Neural progenitor cell (in vitro differentiated cells): ENCODE results near the gene PRR19. TPM values are rescaled to one million over a fixed set of nuclear protein-coding genes. Genes with fewer than 3 reads are reported as not detected.

Experiments used
- DNase-seq: peaks from one replicate; pipeline ENCODE4 v3.0.0-alpha.2; 2016; ENCODE audit warnings: low spot score
- H2AFZ ChIP-seq: fragments of 200-600 bp; sonication (generic); replicated peaks from 2 replicates; pipeline ENCODE4 v1.6.1; 2016; ENCODE audit warnings: antibody characterized with exemption
- H3F3A ChIP-seq: fragments of 200-600 bp; sonication (generic); 2 replicates; pipeline ENCODE4 v1.6.1; 2016; ENCODE audit warnings: antibody characterized with exemption, low read depth
- H3K27ac ChIP-seq: fragments of 200-600 bp; sonication (generic); 2 replicates; pipeline ENCODE4 v1.5.1; 2016; ENCODE audit warnings: mild to moderate bottlenecking
- H3K27me3 ChIP-seq: fragments of 200-600 bp; sonication (generic); 2 replicates; pipeline ENCODE4 v1.6.1; 2016; ENCODE audit warnings: mild to moderate bottlenecking, moderate library complexity
- H3K36me3 ChIP-seq: fragments of 200-600 bp; sonication (generic); 2 replicates; pipeline ENCODE4 v1.5.1; 2016
- H3K4me1 ChIP-seq: fragments of 200-600 bp; sonication (generic); 2 replicates; pipeline ENCODE4 v1.6.1; 2016; ENCODE audit warnings: mixed run types
- H3K4me2 ChIP-seq: fragments of 200-600 bp; sonication (generic); 2 replicates; pipeline ENCODE4 v1.6.1; 2016
- H3K4me3 ChIP-seq: fragments of 200-600 bp; sonication (generic); 2 replicates; pipeline ENCODE4 v1.5.1; 2016
- H3K79me2 ChIP-seq: fragments of 200-600 bp; sonication (generic); 2 replicates; pipeline ENCODE4 v1.6.1; 2016; ENCODE audit warnings: low read depth
- H3K9ac ChIP-seq: fragments of 200-600 bp; sonication (generic); 2 replicates; pipeline ENCODE4 v1.6.1; 2016
- H3K9me3 ChIP-seq: fragments of 200-600 bp; sonication (generic); 2 replicates; pipeline ENCODE4 v1.5.1; 2016; ENCODE audit warnings: low read depth
- H4K20me1 ChIP-seq: fragments of 200-600 bp; sonication (generic); 2 replicates; pipeline ENCODE4 v1.6.1; 2016; ENCODE audit warnings: low read depth
- H3K27ac Mint-ChIP-seq: 3 replicates; pipeline ENCODE4 v1.8.0; 2021; ENCODE audit warnings: mixed read lengths
- H3K27me3 Mint-ChIP-seq: 2 replicates; pipeline ENCODE4 v1.8.0; 2022; ENCODE audit warnings: low read depth, mild to moderate bottlenecking, inconsistent platforms, moderate library complexity, mixed read lengths; ENCODE audit not compliant: insufficient read depth
- H3K36me3 Mint-ChIP-seq: 3 replicates; pipeline ENCODE4 v1.8.0; 2021; ENCODE audit warnings: mixed read lengths
- H3K4me1 Mint-ChIP-seq: 3 replicates; pipeline ENCODE4 v1.8.0; 2021; ENCODE audit warnings: mixed read lengths
- H3K4me3 Mint-ChIP-seq: 3 replicates; pipeline ENCODE4 v1.8.0; 2021; ENCODE audit warnings: mild to moderate bottlenecking, moderate library complexity, mixed read lengths
- H3K9me3 Mint-ChIP-seq: 3 replicates; pipeline ENCODE4 v1.8.0; 2020; ENCODE audit warnings: mixed read lengths
- EZH2 ChIP-seq: fragments of 200-600 bp; sonication (generic); IDR thresholded peaks from 2 replicates; pipeline ENCODE4 v1.6.1; 2017; ENCODE audit warnings: antibody characterized with exemption, mild to moderate bottlenecking, moderate library complexity
- EZH2phosphoT487 ChIP-seq: fragments of 200-600 bp; sonication (generic); IDR thresholded peaks from 2 replicates; pipeline ENCODE4 v1.6.1; 2017; ENCODE audit warnings: antibody characterized with exemption
- total RNA-seq: library from RNA; depleted of rRNA; stranded (reverse); fragments of >200 nt; gene quantifications from 2 replicates; pipeline ENCODE4 v1.2.3, GENCODE V29; 2015; ENCODE audit warnings: low replicate concordance
- TF ChIP-seq, protein P1 (sequence below): fragments of 200-600 bp; sonication (generic); IDR thresholded peaks from 2 replicates; pipeline ENCODE4 v1.5.1; 2017; ENCODE audit warnings: antibody characterized with exemption, mild to moderate bottlenecking

PRR19 gene
- total RNA-seq, 1 donor from 2014 or later = 1.0 TPM

DNA sequence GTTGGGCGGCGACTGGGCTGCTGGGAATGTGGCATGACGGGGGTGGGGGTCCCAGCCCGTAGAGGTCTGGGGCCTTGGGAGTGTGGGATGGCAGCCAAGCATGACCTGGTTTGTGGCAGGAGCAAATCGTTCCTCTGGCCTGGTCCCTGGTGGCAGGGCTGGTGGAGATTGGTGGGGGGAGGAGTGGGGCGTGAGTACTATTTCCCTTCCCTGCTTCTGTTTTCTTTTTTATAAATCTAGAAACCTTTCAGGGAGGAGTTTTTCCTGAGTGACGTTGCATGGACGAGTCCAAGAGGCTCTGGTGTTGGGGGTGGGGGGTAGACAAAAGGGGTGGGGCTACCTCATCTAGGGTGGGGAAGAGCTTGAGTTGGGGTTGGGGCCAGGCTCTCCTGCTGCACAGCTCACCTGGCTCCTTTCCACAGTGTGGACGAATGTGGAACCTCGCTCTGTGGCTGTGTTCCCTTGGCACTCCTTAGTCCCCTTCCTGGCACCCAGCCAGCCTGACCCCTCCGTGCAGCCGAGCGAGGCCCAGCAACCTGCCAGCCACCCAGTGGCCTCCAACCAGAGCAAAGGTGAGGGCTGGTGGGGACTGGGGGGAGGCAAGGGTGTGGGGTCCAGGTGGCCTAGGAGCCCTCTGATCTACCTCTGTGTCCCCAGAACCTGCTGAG is 15.4 kb upstream of the PRR19 start:
- Histone ChIP-seq H3K79me2 (peaks cover 26% of the 10 kb centered on the region), H3K4me2 (peak overlapping the region; percentile 99), H3K4me3 (peak overlapping the region; percentile 90), H3K27me3 (no peaks in the 10 kb centered on the region), H3K27ac (no peak overlapping the region), H3K4me1 (peaks cover 31% of the 10 kb centered on the region), H3K9ac (no peak overlapping the region), H3K9me3 (no peaks in the 10 kb centered on the region), H3K36me3 (no peaks in the 10 kb centered on the region), H4K20me1 (peaks cover 64% of the 10 kb centered on the region), H3F3A (peaks cover 29% of the 10 kb centered on the region), H2AFZ (no peak overlapping the region)
- DNase-seq = no peak
- H3K4me1 Mint-ChIP-seq = peaks cover 28% of the 10 kb centered on the region
- no peaks in the 10 kb centered on the region for H3K9me3 Mint-ChIP-seq
- peak overlapping the region; percentile 95 for H3K4me3 Mint-ChIP-seq
- peaks cover 11% of the 10 kb centered on the region for H3K36me3 Mint-ChIP-seq
- peak overlapping the region; percentile 21 for H3K27ac Mint-ChIP-seq
- TF ChIP-seq, protein P1, sequence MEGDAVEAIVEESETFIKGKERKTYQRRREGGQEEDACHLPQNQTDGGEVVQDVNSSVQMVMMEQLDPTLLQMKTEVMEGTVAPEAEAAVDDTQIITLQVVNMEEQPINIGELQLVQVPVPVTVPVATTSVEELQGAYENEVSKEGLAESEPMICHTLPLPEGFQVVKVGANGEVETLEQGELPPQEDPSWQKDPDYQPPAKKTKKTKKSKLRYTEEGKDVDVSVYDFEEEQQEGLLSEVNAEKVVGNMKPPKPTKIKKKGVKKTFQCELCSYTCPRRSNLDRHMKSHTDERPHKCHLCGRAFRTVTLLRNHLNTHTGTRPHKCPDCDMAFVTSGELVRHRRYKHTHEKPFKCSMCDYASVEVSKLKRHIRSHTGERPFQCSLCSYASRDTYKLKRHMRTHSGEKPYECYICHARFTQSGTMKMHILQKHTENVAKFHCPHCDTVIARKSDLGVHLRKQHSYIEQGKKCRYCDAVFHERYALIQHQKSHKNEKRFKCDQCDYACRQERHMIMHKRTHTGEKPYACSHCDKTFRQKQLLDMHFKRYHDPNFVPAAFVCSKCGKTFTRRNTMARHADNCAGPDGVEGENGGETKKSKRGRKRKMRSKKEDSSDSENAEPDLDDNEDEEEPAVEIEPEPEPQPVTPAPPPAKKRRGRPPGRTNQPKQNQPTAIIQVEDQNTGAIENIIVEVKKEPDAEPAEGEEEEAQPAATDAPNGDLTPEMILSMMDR = no peak
- no peak for TF ChIP-seq EZH2phosphoT487
- TF ChIP-seq EZH2 = no peak
- peaks cover 11% of the 10 kb centered on the region for H3K27me3 Mint-ChIP-seq

DNA sequence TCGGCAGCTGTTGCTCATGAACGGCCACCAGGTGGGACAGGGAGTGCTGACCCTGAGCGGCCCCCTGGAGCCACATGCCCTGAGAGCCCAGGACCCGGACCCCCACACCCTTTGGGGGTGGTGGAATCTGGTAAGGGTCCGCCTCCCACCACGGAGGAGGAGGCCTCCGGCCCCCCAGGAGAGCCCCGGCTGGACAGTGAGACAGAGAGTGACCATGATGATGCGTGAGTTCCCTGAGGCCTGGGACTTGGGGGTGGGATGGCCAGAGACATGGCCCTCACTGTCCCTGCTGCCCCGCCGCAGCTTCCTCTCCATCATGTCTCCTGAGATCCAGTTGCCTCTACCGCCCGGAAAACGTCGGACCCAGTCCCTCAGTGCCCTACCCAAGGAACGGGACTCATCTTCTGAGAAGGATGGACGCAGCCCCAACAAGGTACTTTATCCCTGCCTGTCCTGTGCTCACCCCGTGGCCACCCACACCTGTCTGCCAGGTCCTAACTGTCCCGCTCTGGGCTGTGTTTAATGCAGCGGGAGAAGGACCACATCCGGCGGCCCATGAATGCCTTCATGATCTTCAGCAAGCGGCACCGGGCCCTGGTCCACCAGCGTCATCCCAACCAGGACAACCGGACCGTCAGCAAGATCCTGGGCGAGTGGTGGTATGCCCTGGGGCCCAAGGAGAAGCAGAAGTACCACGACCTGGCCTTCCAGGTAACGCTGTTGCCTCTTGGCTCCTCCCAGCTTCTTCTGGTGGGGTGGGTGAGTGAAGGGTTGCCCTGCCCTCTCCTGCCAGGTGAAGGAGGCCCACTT is 14.7 kb upstream of the PRR19 start:
- H3K9me3 Mint-ChIP-seq = no peaks in the 10 kb centered on the region
- H3K4me1 Mint-ChIP-seq = peaks cover 20% of the 10 kb centered on the region
- Histone ChIP-seq H3K27me3 (no peaks in the 10 kb centered on the region), H3K9ac (no peak overlapping the region), H3K9me3 (no peaks in the 10 kb centered on the region), H2AFZ (no peak overlapping the region), H4K20me1 (peaks cover 69% of the 10 kb centered on the region), H3F3A (peaks cover 22% of the 10 kb centered on the region), H3K4me1 (peaks cover 24% of the 10 kb centered on the region), H3K27ac (no peak overlapping the region), H3K4me2 (no peak overlapping the region), H3K36me3 (no peaks in the 10 kb centered on the region), H3K79me2 (peaks cover 26% of the 10 kb centered on the region), H3K4me3 (no peak overlapping the region)
- H3K36me3 Mint-ChIP-seq = peaks cover 16% of the 10 kb centered on the region
- H3K27ac Mint-ChIP-seq = no peak overlapping the region
- DNase-seq = no peak
- TF ChIP-seq EZH2 (no peak), EZH2phosphoT487 (no peak)
- TF ChIP-seq, protein P1 = no peak
- no peak overlapping the region for H3K4me3 Mint-ChIP-seq
- peaks cover 7% of the 10 kb centered on the region for H3K27me3 Mint-ChIP-seq

DNA sequence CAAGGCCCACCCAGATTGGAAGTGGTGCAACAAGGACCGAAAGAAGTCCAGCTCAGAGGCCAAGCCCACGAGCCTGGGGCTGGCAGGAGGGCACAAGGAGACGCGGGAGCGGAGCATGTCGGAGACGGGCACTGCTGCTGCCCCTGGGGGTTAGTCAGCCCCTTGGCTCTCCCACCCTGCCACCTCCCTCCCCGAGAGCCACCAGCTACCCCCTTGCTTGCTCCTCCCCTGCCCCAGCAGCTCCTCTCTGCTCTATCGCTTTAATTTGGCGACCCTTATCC is 14.2 kb upstream of the PRR19 start:
- no peak overlapping the region for H3K4me3 Mint-ChIP-seq

More for the DNA sequence above, 14.2 kb upstream of the PRR19 start:
- Mint-ChIP-seq H3K27ac (no peak overlapping the region), H3K36me3 (peaks cover 16% of the 10 kb centered on the region), H3K4me1 (peaks cover 16% of the 10 kb centered on the region), H3K9me3 (no peaks in the 10 kb centered on the region), H3K27me3 (peaks cover 6% of the 10 kb centered on the region)
- Histone ChIP-seq H3K9me3 (no peaks in the 10 kb centered on the region), H2AFZ (no peak overlapping the region), H3K4me1 (peaks cover 18% of the 10 kb centered on the region), H3K27me3 (no peaks in the 10 kb centered on the region), H3K36me3 (no peaks in the 10 kb centered on the region), H3K79me2 (peaks cover 26% of the 10 kb centered on the region), H4K20me1 (peaks cover 69% of the 10 kb centered on the region), H3K9ac (no peak overlapping the region), H3K4me2 (no peak overlapping the region), H3K27ac (no peak overlapping the region), H3K4me3 (no peak overlapping the region), H3F3A (peaks cover 17% of the 10 kb centered on the region)
- TF ChIP-seq EZH2phosphoT487 (no peak), EZH2 (no peak)
- TF ChIP-seq, protein P1 = no peak
- DNase-seq = no peak
